Lower leg skin (tissue), 3 donors: Measurements from ENCODE around the gene ACR.

Source experiments
- CTCF ChIP-seq, 3 donors: fragments of 450-650 bp; IDR thresholded peaks; one replicate each; pipeline ENCODE4 v1.5.1; 2016; ENCODE audit warnings: antibody characterized with exemption in 3 of 3, mild to moderate bottlenecking in 3 of 3, moderate library complexity in 2 of 3
- POLR2A ChIP-seq, 2 donors: fragments of 450-650 bp; IDR thresholded peaks; one replicate each; pipeline ENCODE4 v1.6.1; 2016 to 2017; ENCODE audit warnings: antibody characterized with exemption in 2 of 2, mild to moderate bottlenecking in 1 of 2, moderate library complexity in 1 of 2

- TF ChIP-seq POLR2A (IDR thresholded peaks at IDR 0.05) (no peak), CTCF (IDR thresholded peaks at IDR 0.05) (no peak)
Measured at GRCh38 chr22:50705851-50706351, 32.1 kb upstream of the ACR start.
